ENCODE results near the gene EXTL1.

The EXTL1 gene

GRCh38 chr1:26020941-26021646 lies 481 bp upstream of the EXTL1 start:
- Histone ChIP-seq H3K79me2 (ENCODE audit: insufficient read depth, low read length) (no peaks in the 10 kb centered on the region), H3F3A (ENCODE audit: insufficient read depth, low read length) (no peaks in the 10 kb centered on the region), H3K4me1 (ENCODE audit: insufficient read depth, low read length, severe bottlenecking) (no peaks in the 10 kb centered on the region), H3K9ac (ENCODE audit: low read length) (no peak overlapping the region), H3K36me3 (ENCODE audit: insufficient read depth, low read length) (no peaks in the 10 kb centered on the region), H3K9me2 (ENCODE audit: low read depth, low read length) (no peaks in the 10 kb centered on the region), H2AFZ (ENCODE audit: low read length) (no peak overlapping the region), H3K4me3 (ENCODE audit: low read depth, low read length, poor library complexity, severe bottlenecking) (no peak overlapping the region), H3K27ac (ENCODE audit: low read depth, low read length, poor library complexity, severe bottlenecking) (no peak overlapping the region), H4K20me1 (ENCODE audit: insufficient read depth, low read length) (no peaks in the 10 kb centered on the region), H3K27me3 (ENCODE audit: insufficient read depth, low read length) (0 out of 2 replicates have a peak, but pooled peaks cover 14% of the 10 kb centered on the region), H3K9me3 (ENCODE audit: low read length) (no peaks in the 10 kb centered on the region), H3K4me2 (ENCODE audit: low read length) (no peak overlapping the region)
- TF ChIP-seq EZH2 (IDR thresholded peaks at IDR 0.05; ENCODE audit: borderline replicate concordance, low read length) (no peak), CTCF (IDR thresholded peaks at IDR 0.05; ENCODE audit: low read length) (no peak)

GRCh38 chr1:26022404-26022779 lies 817 bp downstream of the EXTL1 start:
- H3K27ac ChIP-seq (ENCODE audit: low read depth, low read length, poor library complexity, severe bottlenecking): no peak overlapping the region
- H3F3A ChIP-seq (ENCODE audit: insufficient read depth, low read length): no peaks in the 10 kb centered on the region
- H3K36me3 ChIP-seq (ENCODE audit: insufficient read depth, low read length): no peaks in the 10 kb centered on the region
- no peaks in the 10 kb centered on the region for H3K9me3 ChIP-seq (ENCODE audit: low read length)
- no peaks in the 10 kb centered on the region for H4K20me1 ChIP-seq (ENCODE audit: insufficient read depth, low read length)
- no peaks in the 10 kb centered on the region for H3K4me1 ChIP-seq (ENCODE audit: insufficient read depth, low read length, severe bottlenecking)
- H3K9ac ChIP-seq (ENCODE audit: low read length): no peak overlapping the region
- no peak overlapping the region for H3K4me2 ChIP-seq (ENCODE audit: low read length)
- H3K27me3 ChIP-seq (ENCODE audit: insufficient read depth, low read length): 0 out of 2 replicates have a peak, but pooled peaks cover 13% of the 10 kb centered on the region
- H2AFZ ChIP-seq (ENCODE audit: low read length): no peak overlapping the region
- no peaks in the 10 kb centered on the region for H3K9me2 ChIP-seq (ENCODE audit: low read depth, low read length)
- TF ChIP-seq CTCF (IDR thresholded peaks at IDR 0.05; ENCODE audit: low read length) (no peak), EZH2 (IDR thresholded peaks at IDR 0.05; ENCODE audit: borderline replicate concordance, low read length) (no peak)
- no peak overlapping the region for H3K4me3 ChIP-seq (ENCODE audit: low read depth, low read length, poor library complexity, severe bottlenecking)
- no peaks in the 10 kb centered on the region for H3K79me2 ChIP-seq (ENCODE audit: insufficient read depth, low read length)

- H2AFZ ChIP-seq (ENCODE audit: low read length): no peak overlapping the region
- 0 out of 2 replicates have a peak, but pooled peaks cover 10% of the 10 kb centered on the region for H3K27me3 ChIP-seq (ENCODE audit: insufficient read depth, low read length)
- H3K27ac ChIP-seq (ENCODE audit: low read depth, low read length, poor library complexity, severe bottlenecking): no peak overlapping the region
- H3K36me3 ChIP-seq (ENCODE audit: insufficient read depth, low read length): no peaks in the 10 kb centered on the region
- no peaks in the 10 kb centered on the region for H3K79me2 ChIP-seq (ENCODE audit: insufficient read depth, low read length)
- H3F3A ChIP-seq (ENCODE audit: insufficient read depth, low read length): no peaks in the 10 kb centered on the region
- no peaks in the 10 kb centered on the region for H3K9me3 ChIP-seq (ENCODE audit: low read length)
- no peak overlapping the region for H3K9ac ChIP-seq (ENCODE audit: low read length)
- H4K20me1 ChIP-seq (ENCODE audit: insufficient read depth, low read length): no peaks in the 10 kb centered on the region
- no peak overlapping the region for H3K4me3 ChIP-seq (ENCODE audit: low read depth, low read length, poor library complexity, severe bottlenecking)
- no peaks in the 10 kb centered on the region for H3K9me2 ChIP-seq (ENCODE audit: low read depth, low read length)
- no peaks in the 10 kb centered on the region for H3K4me1 ChIP-seq (ENCODE audit: insufficient read depth, low read length, severe bottlenecking)
- no peak for TF ChIP-seq CTCF (IDR thresholded peaks at IDR 0.05; ENCODE audit: low read length)
- TF ChIP-seq EZH2 (IDR thresholded peaks at IDR 0.05; ENCODE audit: borderline replicate concordance, low read length): no peak
- H3K4me2 ChIP-seq (ENCODE audit: low read length): no peak overlapping the region
Measured at GRCh38 chr1:26023009-26023408, 1.4 kb downstream of the EXTL1 start.
